ENCODE data around the gene TTYH3. TPM values are rescaled to one million over a fixed set of nuclear protein-coding genes. Genes with fewer than 3 reads are reported as not detected.

TTYH3 gene
- total RNA-seq, 1 experiment from 2014 or later: 178 TPM

Other genes starting within 250 kb of the TTYH3 start
- gene CHST12, start 228.4 kb upstream of the TTYH3 start, total RNA-seq (2021): 18.3 to 21.7 TPM (median 20.7 TPM) in 3 replicates
- not detected in 3 replicates for gene GRIFIN, start 155.6 kb upstream of the TTYH3 start, total RNA-seq (2021)
- gene LFNG, start 112.2 kb upstream of the TTYH3 start, total RNA-seq (2021): 24.1 to 29.4 TPM (median 26.5 TPM) in 3 replicates
- gene BRAT1, start 76.5 kb upstream of the TTYH3 start, total RNA-seq (2021): 44.0 to 50.0 TPM (median 46.1 TPM) in 3 replicates
- 4.4 to 4.7 TPM (median 4.6 TPM) in 3 replicates for gene IQCE, start 73.0 kb upstream of the TTYH3 start, total RNA-seq (2021)
- 0.85 to 1.4 TPM (median 1.4 TPM) in 3 replicates for gene AMZ1, start 56.2 kb downstream of the TTYH3 start, total RNA-seq (2021)
- 89.2 to 99.6 TPM (median 90.3 TPM) in 3 replicates for gene GNA12, start 212.3 kb downstream of the TTYH3 start, total RNA-seq (2021)